Gastroesophageal sphincter (tissue), 4 donors: ENCODE results near the gene RBFOX2. TPM values are rescaled to one million over a fixed set of nuclear protein-coding genes. Genes with fewer than 3 reads are reported as not detected.

ENCODE experiments used
- ATAC-seq: fragments of 150-250 bp; one replicate; pipeline ENCODE4 v1.9.1; 2016; ENCODE audit warnings: mild to moderate bottlenecking, moderate library complexity
- H3K27ac ChIP-seq, 4 donors: fragments of 200-600 bp; sonication (generic) in 3 of 4; 1 replicate in 3 of 4; 2 replicates in 1 of 4; pipeline ENCODE4 v1.5.1; 2016 to 2019
- H3K27me3 ChIP-seq: fragments of 200-600 bp; sonication (generic); one replicate; pipeline ENCODE4 v1.5.1; 2019
- H3K36me3 ChIP-seq, 2 donors: fragments of 200-600 bp; sonication (generic); one replicate each; pipeline ENCODE4 v1.5.1; 2019; ENCODE audit warnings: control low read depth in 1 of 2
- H3K4me1 ChIP-seq, 3 donors: fragments of 200-600 bp; sonication (generic); 1 replicate in 2 of 3; 2 replicates in 1 of 3; pipeline ENCODE4 v1.5.1; 2016 to 2019; ENCODE audit warnings: control low read depth in 2 of 3
- H3K4me3 ChIP-seq, 2 donors: fragments of 200-600 bp; sonication (generic); one replicate each; pipeline ENCODE4 v1.5.1; 2019; ENCODE audit warnings: mild to moderate bottlenecking in 1 of 2, moderate library complexity in 1 of 2
- H3K9me3 ChIP-seq, 3 donors: fragments of 200-600 bp; sonication (generic); one replicate each; pipeline ENCODE4 v1.5.1; 2017 to 2019; ENCODE audit warnings: control low read depth in 2 of 3
- EP300 ChIP-seq: sonication (generic); formaldehyde crosslinking; IDR thresholded peaks from one replicate; pipeline ENCODE4 v1.6.1; 2017; ENCODE audit warnings: antibody characterized with exemption, mild to moderate bottlenecking
- POLR2A ChIP-seq, 2 donors: fragments of 450-650 bp; IDR thresholded peaks; one replicate each; pipeline ENCODE4 v1.6.1; 2017; ENCODE audit warnings: antibody characterized with exemption in 2 of 2, mild to moderate bottlenecking in 2 of 2, moderate library complexity in 1 of 2
- POLR2AphosphoS5 ChIP-seq: sonication (generic); formaldehyde crosslinking; IDR thresholded peaks from one replicate; pipeline ENCODE4 v1.6.1; 2017; ENCODE audit warnings: antibody characterized with exemption
- WGBS, 2 donors: methylation state at CpG; one replicate each; pipeline ENCODE4 v1.1.5; 2018; ENCODE audit warnings: low coverage in 1 of 2; 5-methylcytosine and 5-hydroxymethylcytosine counted together
- total RNA-seq, 4 donors: library from RNA; depleted of rRNA; stranded (reverse); fragments of >200 nt; gene quantifications; one replicate each; pipeline ENCODE4 v1.1.0, GENCODE V29; 2016
- TF ChIP-seq, protein P1 (sequence below), 4 experiments: fragments of 200-600 bp in 2 of 4; fragments of 450-650 bp in 2 of 4; sonication (generic) in 1 of 4; IDR thresholded peaks; one replicate each; pipeline ENCODE4 v1.5.1; 2017 to 2019; ENCODE audit warnings: antibody characterized with exemption in 4 of 4, mild to moderate bottlenecking in 2 of 4, moderate library complexity in 2 of 4

The RBFOX2 gene
- total RNA-seq, 4 donors from 2014 or later: 120 to 197 (median 169) TPM

- H3K27me3 ChIP-seq: no peaks in the 10 kb centered on the region
- H3K36me3 ChIP-seq: no peaks in the 10 kb centered on the region
- ATAC-seq: no peak
- 29 to 58% methylated on average over 4 of the region's 4 CpGs for WGBS, 2 donors
- H3K4me1 ChIP-seq: peaks cover 30 to 97% (median 31%) of the 10 kb centered on the region in 3 donors
- H3K4me3 ChIP-seq: no peak overlapping the region
- peak overlapping the region; percentile 6 to 74 (median 58) for H3K27ac ChIP-seq
- no peak for TF ChIP-seq POLR2A (IDR thresholded peaks at IDR 0.05)
- TF ChIP-seq, protein P1, sequence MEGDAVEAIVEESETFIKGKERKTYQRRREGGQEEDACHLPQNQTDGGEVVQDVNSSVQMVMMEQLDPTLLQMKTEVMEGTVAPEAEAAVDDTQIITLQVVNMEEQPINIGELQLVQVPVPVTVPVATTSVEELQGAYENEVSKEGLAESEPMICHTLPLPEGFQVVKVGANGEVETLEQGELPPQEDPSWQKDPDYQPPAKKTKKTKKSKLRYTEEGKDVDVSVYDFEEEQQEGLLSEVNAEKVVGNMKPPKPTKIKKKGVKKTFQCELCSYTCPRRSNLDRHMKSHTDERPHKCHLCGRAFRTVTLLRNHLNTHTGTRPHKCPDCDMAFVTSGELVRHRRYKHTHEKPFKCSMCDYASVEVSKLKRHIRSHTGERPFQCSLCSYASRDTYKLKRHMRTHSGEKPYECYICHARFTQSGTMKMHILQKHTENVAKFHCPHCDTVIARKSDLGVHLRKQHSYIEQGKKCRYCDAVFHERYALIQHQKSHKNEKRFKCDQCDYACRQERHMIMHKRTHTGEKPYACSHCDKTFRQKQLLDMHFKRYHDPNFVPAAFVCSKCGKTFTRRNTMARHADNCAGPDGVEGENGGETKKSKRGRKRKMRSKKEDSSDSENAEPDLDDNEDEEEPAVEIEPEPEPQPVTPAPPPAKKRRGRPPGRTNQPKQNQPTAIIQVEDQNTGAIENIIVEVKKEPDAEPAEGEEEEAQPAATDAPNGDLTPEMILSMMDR (IDR thresholded peaks at IDR 0.05): no peak
- TF ChIP-seq EP300: no peak
- no peak for TF ChIP-seq POLR2AphosphoS5
- H3K9me3 ChIP-seq: no peaks in the 10 kb centered on the region
Observed at GRCh38 chr22:36015155-36015810, 13.3 kb downstream of the RBFOX2 start.

DNA sequence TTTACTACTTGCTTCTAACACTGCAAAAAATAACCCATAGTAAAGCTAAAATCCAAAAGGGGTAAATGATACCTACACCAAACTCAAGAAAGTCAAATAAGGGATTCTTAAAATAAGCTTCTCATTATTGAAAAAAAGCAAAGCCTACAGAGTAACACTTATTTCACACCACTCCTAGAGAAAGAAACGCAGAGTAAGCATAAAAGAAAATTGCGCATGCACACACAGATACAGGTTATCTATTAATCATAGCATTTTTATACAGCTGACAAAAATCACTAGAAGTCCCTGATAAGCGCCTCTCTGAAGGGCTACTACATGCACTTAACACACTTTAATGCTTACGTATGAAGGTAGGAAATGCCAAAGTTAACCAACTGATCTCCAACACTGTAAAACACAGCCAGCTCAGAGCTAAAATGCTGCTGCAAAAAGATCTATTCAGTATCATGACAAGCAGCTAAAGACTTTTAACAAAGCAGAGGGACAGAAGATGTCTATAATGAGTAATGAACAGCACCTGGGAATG, 14.0 kb downstream of the RBFOX2 start:
- Histone ChIP-seq H3K4me3 (no peak overlapping the region), H3K4me1 (peaks cover 30 to 100% (median 38%) of the 10 kb centered on the region in 3 donors), H3K27ac (peak overlapping the region in 3 of 4 donors; percentile 50 to 74 (median 65)), H3K27me3 (no peaks in the 10 kb centered on the region), H3K9me3 (no peaks in the 10 kb centered on the region), H3K36me3 (no peaks in the 10 kb centered on the region)
- ATAC-seq: no peak
- TF ChIP-seq POLR2A (IDR thresholded peaks at IDR 0.05) (no peak), POLR2AphosphoS5 (no peak), EP300 (no peak)
- TF ChIP-seq, protein P1 (IDR thresholded peaks at IDR 0.05): no peak
- 33 to 45% methylated on average over 4 of the region's 4 CpGs for WGBS, 2 donors

GRCh38 chr22:36012332-36012731, 16.3 kb downstream of the RBFOX2 start:
- H3K4me3 ChIP-seq: no peak overlapping the region
- no peaks in the 10 kb centered on the region for H3K9me3 ChIP-seq
- ATAC-seq: no peak
- H3K36me3 ChIP-seq: no peaks in the 10 kb centered on the region
- H3K27ac ChIP-seq: no peak overlapping the region
- no peaks in the 10 kb centered on the region for H3K27me3 ChIP-seq
- WGBS, 2 donors: 63 to 70% methylated on average over 4 of the region's 4 CpGs
- TF ChIP-seq POLR2AphosphoS5: no peak
- TF ChIP-seq, protein P1 (IDR thresholded peaks at IDR 0.05): no peak
- no peak for TF ChIP-seq EP300
- TF ChIP-seq POLR2A (IDR thresholded peaks at IDR 0.05): no peak
- H3K4me1 ChIP-seq: peaks cover 28 to 100% (median 50%) of the 10 kb centered on the region in 3 donors

DNA sequence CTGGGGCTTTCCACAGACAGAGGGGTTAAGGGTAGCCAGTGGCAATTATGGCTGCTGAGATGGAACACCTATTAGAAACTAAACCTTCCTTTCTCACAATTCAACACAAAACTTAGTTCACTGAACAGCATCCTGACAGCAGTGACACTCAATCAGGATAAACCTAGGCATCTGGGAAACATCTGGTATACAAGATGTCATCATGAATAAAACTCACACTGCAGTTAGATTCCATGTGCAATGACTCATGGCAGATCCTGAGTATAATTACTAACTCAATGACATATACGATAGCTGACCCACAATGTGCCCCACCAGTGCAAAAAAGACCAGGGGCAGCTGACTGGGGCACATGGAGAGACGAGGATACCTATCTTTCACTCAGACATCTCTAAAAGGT, 17.7 kb downstream of the RBFOX2 start:
- no peaks in the 10 kb centered on the region for H3K27me3 ChIP-seq
- no peak overlapping the region for H3K4me3 ChIP-seq
- H3K27ac ChIP-seq: peak overlapping the region; percentile 56 to 67 (median 64)
- peaks cover 17 to 99% (median 40%) of the 10 kb centered on the region in 3 donors for H3K4me1 ChIP-seq
- no peaks in the 10 kb centered on the region for H3K36me3 ChIP-seq
- TF ChIP-seq EP300: no peak
- TF ChIP-seq, protein P1 (IDR thresholded peaks at IDR 0.05): no peak
- no peak for TF ChIP-seq POLR2A (IDR thresholded peaks at IDR 0.05)
- peak; percentile 95 for TF ChIP-seq POLR2AphosphoS5
- ATAC-seq: peak; percentile 72
- no peaks in the 10 kb centered on the region for H3K9me3 ChIP-seq
- 19 to 47% methylated on average over 2 of the region's 2 CpGs for WGBS, 2 donors

- H3K4me1 ChIP-seq: peaks cover 15 to 99% (median 39%) of the 10 kb centered on the region in 3 donors
Observed at GRCh38 chr22:36010090-36010489, 18.5 kb downstream of the RBFOX2 start.

More at GRCh38 chr22:36010090-36010489, 18.5 kb downstream of the RBFOX2 start:
- TF ChIP-seq POLR2AphosphoS5 (no peak), EP300 (no peak)
- TF ChIP-seq, protein P1 (IDR thresholded peaks at IDR 0.05): no peak
- Histone ChIP-seq H3K4me3 (no peak overlapping the region), H3K36me3 (no peaks in the 10 kb centered on the region), H3K27ac (peak overlapping the region in 3 of 4 donors; percentile 63 to 67 (median 66)), H3K9me3 (no peaks in the 10 kb centered on the region), H3K27me3 (no peaks in the 10 kb centered on the region)
- WGBS, 2 donors: 46 to 50% methylated on average over 5 to 7 of the region's 10 CpGs
- no peak for ATAC-seq
